GM18858 (cell line): ENCODE data around the gene RAB7A.
A peak's percentile ranks its signal among the peaks of the same experiment; 100 is the strongest.

Source experiments
- ATAC-seq: cut with Tn5 transposase; IDR thresholded peaks from one replicate; pipeline ENCODE4 v1.9.1; 2021; ENCODE audit not compliant: unreplicated experiment

RAB7A gene

GRCh38 chr3:128787256-128788253 lies 61.6 kb downstream of the RAB7A start:
- no peak for ATAC-seq

- no peak for ATAC-seq
These were observed 62.4 kb downstream of the RAB7A start for GRCh38 chr3:128788268-128788869.

- ATAC-seq, result no peak
These were observed 68.2 kb downstream of the RAB7A start for GRCh38 chr3:128794067-128794768.

- peak; percentile 56 for ATAC-seq
These were observed 69.0 kb downstream of the RAB7A start for GRCh38 chr3:128794770-128795649.

- no peak for ATAC-seq
These were observed 73.7 kb downstream of the RAB7A start for GRCh38 chr3:128799653-128800052.

- ATAC-seq, result no peak
These were observed 74.5 kb downstream of the RAB7A start for GRCh38 chr3:128800241-128801187.

- no peak for ATAC-seq
These were observed 75.9 kb downstream of the RAB7A start for GRCh38 chr3:128801779-128802380.

- ATAC-seq, result no peak
These were observed 77.3 kb downstream of the RAB7A start for GRCh38 chr3:128803307-128803706.

- ATAC-seq, result peak; percentile 86
These were observed 78.2 kb downstream of the RAB7A start for GRCh38 chr3:128804017-128804810.

- ATAC-seq, result no peak
These were observed 78.8 kb downstream of the RAB7A start for GRCh38 chr3:128804811-128805155.

- no peak for ATAC-seq
These were observed 79.8 kb downstream of the RAB7A start for GRCh38 chr3:128805772-128806171.

- ATAC-seq, result no peak
These were observed 80.6 kb downstream of the RAB7A start for GRCh38 chr3:128806588-128806987.

- ATAC-seq, result no peak
These were observed 81.3 kb downstream of the RAB7A start for GRCh38 chr3:128807186-128807830.

GRCh38 chr3:128808672-128809071 lies 82.7 kb downstream of the RAB7A start:
- ATAC-seq, result no peak

GRCh38 chr3:128813097-128813496 lies 87.1 kb downstream of the RAB7A start:
- no peak for ATAC-seq

GRCh38 chr3:128814060-128814459 lies 88.1 kb downstream of the RAB7A start:
- no peak for ATAC-seq

GRCh38 chr3:128814519-128815317 lies 88.7 kb downstream of the RAB7A start:
- ATAC-seq, result no peak
